GM23338 (cell line): ENCODE data around the gene FHIT. TPM values are rescaled to one million over a fixed set of nuclear protein-coding genes. Genes with fewer than 3 reads are reported as not detected.

Experiments
- ATAC-seq: fragments of 200-7000 bp; cut with Tn5 transposase; 3 replicates; pipeline ENCODE4 v1.9.1; 2020
- DNase-seq: peaks from one replicate; pipeline ENCODE4 v3.0.0-alpha.2; 2015; ENCODE audit warnings: low spot score
- H2AFZ ChIP-seq: fragments of 200-600 bp; sonication (generic); 2 replicates; pipeline ENCODE4 v1.8.0; 2016; ENCODE audit warnings: antibody characterized with exemption, mild to moderate bottlenecking, moderate library complexity
- H3F3A ChIP-seq: fragments of 200-600 bp; sonication (generic); replicated peaks from 2 replicates; pipeline ENCODE4 v1.8.0; 2017; ENCODE audit warnings: antibody characterized with exemption, mixed run types, low read depth
- H3K27ac ChIP-seq: fragments of 200-600 bp; sonication (generic); 2 replicates; pipeline ENCODE4 v1.6.1; 2016; ENCODE audit warnings: low read depth
- H3K27me3 ChIP-seq: fragments of 200-600 bp; sonication (generic); 2 replicates; pipeline ENCODE4 v1.8.0; 2016; ENCODE audit warnings: mild to moderate bottlenecking, mixed run types, moderate library complexity; ENCODE audit not compliant: insufficient read depth
- H3K36me3 ChIP-seq: fragments of 200-600 bp; sonication (generic); 2 replicates; pipeline ENCODE4 v1.8.0; 2016; ENCODE audit warnings: mild to moderate bottlenecking; ENCODE audit not compliant: insufficient read depth
- H3K4me1 ChIP-seq: fragments of 200-600 bp; sonication (generic); 2 replicates; pipeline ENCODE4 v1.8.0; 2016; ENCODE audit warnings: mild to moderate bottlenecking, moderate library complexity; ENCODE audit not compliant: insufficient read depth
- H3K4me2 ChIP-seq: fragments of 200-600 bp; sonication (generic); 2 replicates; pipeline ENCODE4 v1.7.1; 2017; ENCODE audit warnings: mixed run types
- H3K4me3 ChIP-seq: fragments of 200-600 bp; sonication (generic); 2 replicates; pipeline ENCODE4 v1.6.1; 2016; ENCODE audit warnings: mixed run types
- H3K79me2 ChIP-seq: fragments of 200-600 bp; sonication (generic); replicated peaks from 2 replicates; pipeline ENCODE4 v1.8.0; 2017; ENCODE audit warnings: mild to moderate bottlenecking; ENCODE audit not compliant: insufficient read depth
- H3K9me2 ChIP-seq: fragments of 200-600 bp; sonication (generic); 2 replicates; pipeline ENCODE4 v1.8.0; 2017; ENCODE audit not compliant: insufficient read depth
- H4K20me1 ChIP-seq: fragments of 200-600 bp; sonication (generic); replicated peaks from 2 replicates; pipeline ENCODE4 v1.8.0; 2017; ENCODE audit warnings: mild to moderate bottlenecking; ENCODE audit not compliant: insufficient read depth
- H3K27ac Mint-ChIP-seq: 2 replicates; pipeline ENCODE4 v1.8.0; 2020; ENCODE audit warnings: inconsistent platforms, mild to moderate bottlenecking, moderate library complexity, mixed read lengths
- H3K27me3 Mint-ChIP-seq: 3 replicates; pipeline ENCODE4 v1.8.0; 2022; ENCODE audit warnings: low read depth, mild to moderate bottlenecking, moderate library complexity, mixed read lengths, inconsistent platforms; ENCODE audit not compliant: insufficient read depth, poor library complexity
- H3K36me3 Mint-ChIP-seq: 3 replicates; pipeline ENCODE4 v1.8.0; 2021; ENCODE audit warnings: low read depth, mild to moderate bottlenecking, inconsistent platforms, moderate library complexity, mixed read lengths
- H3K4me1 Mint-ChIP-seq: 3 replicates; pipeline ENCODE4 v1.8.0; 2020; ENCODE audit warnings: mild to moderate bottlenecking, inconsistent platforms, mixed read lengths
- H3K4me3 Mint-ChIP-seq: 3 replicates; pipeline ENCODE4 v1.8.0; 2021; ENCODE audit warnings: moderate library complexity, mild to moderate bottlenecking, inconsistent platforms, mixed read lengths
- H3K9me3 Mint-ChIP-seq: 3 replicates; pipeline ENCODE4 v1.8.0; 2020; ENCODE audit warnings: moderate library complexity, mild to moderate bottlenecking, inconsistent platforms, mixed read lengths
- CTCF ChIP-seq, 2 experiments: fragments of 200-600 bp in 1 of 2; sonication (generic) in 1 of 2; conservative IDR thresholded peaks; 2 replicates each; pipeline versions ENCODE4 v1.5.1 to v1.6.1; 2016 to 2017; ENCODE audit warnings: antibody characterized with exemption in 2 of 2, low read depth in 2 of 2, mild to moderate bottlenecking in 2 of 2, moderate library complexity in 1 of 2
- ETS1 ChIP-seq: IDR thresholded peaks from 2 replicates; pipeline ENCODE4 v1.6.1; 2016; ENCODE audit warnings: antibody characterized with exemption
- EZH2 ChIP-seq: fragments of 200-600 bp; sonication (generic); IDR thresholded peaks from one replicate; pipeline ENCODE4 v1.8.0; 2017; ENCODE audit warnings: antibody characterized with exemption, mild to moderate bottlenecking, low read depth; ENCODE audit not compliant: unreplicated experiment
- EZH2phosphoT487 ChIP-seq: fragments of 200-600 bp; sonication (generic); IDR thresholded peaks from one replicate; pipeline ENCODE4 v1.8.1; 2018; ENCODE audit warnings: antibody characterized with exemption; ENCODE audit not compliant: unreplicated experiment
- JUNB ChIP-seq: IDR thresholded peaks from one replicate; pipeline ENCODE4 v1.6.1; 2016; ENCODE audit warnings: antibody characterized with exemption; ENCODE audit not compliant: unreplicated experiment
- NANOG ChIP-seq: IDR thresholded peaks from 2 replicates; pipeline ENCODE4 v1.6.1; 2016; ENCODE audit warnings: antibody characterized with exemption, borderline replicate concordance
- POLR2AphosphoS5 ChIP-seq: IDR thresholded peaks from 2 replicates; pipeline ENCODE4 v1.6.1; 2016; ENCODE audit warnings: antibody characterized with exemption, low read depth
- REST ChIP-seq: IDR thresholded peaks from one replicate; pipeline ENCODE4 v1.6.1; 2018; ENCODE audit warnings: antibody characterized with exemption; ENCODE audit not compliant: unreplicated experiment
- ZNF114 ChIP-seq: fragments of 250-450 bp; sonication (Bioruptor Pico); IDR thresholded peaks from 2 replicates; pipeline ENCODE4 v1.5.0; 2020; ENCODE audit warnings: mild to moderate bottlenecking, moderate library complexity
- ZNF331 ChIP-seq: fragments of 250-450 bp; sonication (Bioruptor Pico); IDR thresholded peaks from 2 replicates; pipeline ENCODE4 v1.5.0; 2020; ENCODE audit warnings: low read depth, mild to moderate bottlenecking, moderate library complexity
- polyA plus RNA-seq: library from polyadenylated mRNA; unstranded; fragments of >200 nt; fragmentation: Nextera tagmentation; extraction: Ambion mirVana; gene quantifications from 2 replicates; pipeline ENCODE4 v1.2.1, GENCODE V29; 2016
- total RNA-seq: library from RNA; depleted of rRNA; stranded (reverse); fragments of >200 nt; shearing (Covaris generic); gene quantifications from 2 replicates; pipeline ENCODE4 v1.2.3, GENCODE V29; 2014

Gene FHIT
- total and polyA plus RNA-seq, 2 experiments from 2014 or later, result 3.0 to 8.3 TPM

GRCh38 chr3:61060411-61060861, 190.8 kb downstream of the FHIT start:
- TF ChIP-seq POLR2AphosphoS5 (no peak), REST (no peak), JUNB (no peak), ZNF331 (CRISPR knock-in tag) (no peak), CTCF (conservative IDR thresholded peaks at IDR 0.05; ENCODE audit: low read depth in 2 of 2) (no peak), EZH2 (no peak), ZNF114 (CRISPR knock-in tag) (no peak)
- Mint-ChIP-seq H3K27me3 (no peaks in the 10 kb centered on the region), H3K9me3 (no peaks in the 10 kb centered on the region), H3K27ac (no peak overlapping the region), H3K4me1 (no peaks in the 10 kb centered on the region), H3K4me3 (no peak overlapping the region), H3K36me3 (no peaks in the 10 kb centered on the region)
- Histone ChIP-seq H3K4me1 (no peaks in the 10 kb centered on the region), H4K20me1 (no peaks in the 10 kb centered on the region), H3K79me2 (no peaks in the 10 kb centered on the region), H2AFZ (no peak overlapping the region), H3F3A (no peaks in the 10 kb centered on the region), H3K27me3 (no peaks in the 10 kb centered on the region), H3K4me3 (no peak overlapping the region), H3K27ac (no peak overlapping the region), H3K9me2 (0 out of 2 replicates have a peak, but pooled peaks cover 4% of the 10 kb centered on the region), H3K36me3 (no peaks in the 10 kb centered on the region), H3K4me2 (no peak overlapping the region)
- ATAC-seq (no peak), DNase-seq (no peak)

GRCh38 chr3:61058836-61059235, 192.4 kb downstream of the FHIT start:
- Mint-ChIP-seq H3K27me3 (peaks cover 1% of the 10 kb centered on the region), H3K27ac (no peak overlapping the region)
- no peak for DNase-seq
- TF ChIP-seq CTCF (conservative IDR thresholded peaks at IDR 0.05; ENCODE audit: low read depth in 2 of 2) (no peak), ETS1 (no peak), NANOG (no peak), EZH2phosphoT487 (no peak), ZNF331 (CRISPR knock-in tag) (no peak), EZH2 (no peak), REST (no peak)

More at GRCh38 chr3:61058836-61059235, 192.4 kb downstream of the FHIT start:
- no peak overlapping the region for H3K4me3 ChIP-seq
- no peak for ATAC-seq
- no peaks in the 10 kb centered on the region for H3K4me1 ChIP-seq
- H2AFZ ChIP-seq, result no peak overlapping the region
- Mint-ChIP-seq H3K36me3 (no peaks in the 10 kb centered on the region), H3K9me3 (no peaks in the 10 kb centered on the region), H3K4me3 (no peak overlapping the region), H3K4me1 (peaks cover 3% of the 10 kb centered on the region; the same call in 2 of the 3 replicates)
- no peaks in the 10 kb centered on the region for H3K27me3 ChIP-seq
- H3F3A ChIP-seq, result no peaks in the 10 kb centered on the region
- no peak overlapping the region for H3K27ac ChIP-seq
- no peak overlapping the region for H3K4me2 ChIP-seq
- 0 out of 2 replicates have a peak, but pooled peaks cover 4% of the 10 kb centered on the region for H3K9me2 ChIP-seq
- no peaks in the 10 kb centered on the region for H3K36me3 ChIP-seq
- H4K20me1 ChIP-seq, result no peaks in the 10 kb centered on the region
- no peaks in the 10 kb centered on the region for H3K79me2 ChIP-seq
